NT2/D1 (cell line): ENCODE results near the gene RTN4R.

Experiments
- DNase-seq: peaks from one replicate; pipeline ENCODE4 v3.0.0-alpha.2; 2011; ENCODE audit warnings: low read depth, low spot score
- H3K27me3 ChIP-seq: 2 replicates; pipeline ENCODE4 v1.6.0; 2011; ENCODE audit warnings: mild to moderate bottlenecking; ENCODE audit not compliant: insufficient read length, insufficient read depth
- H3K36me3 ChIP-seq: 2 replicates; pipeline ENCODE4 v1.6.1; 2011; ENCODE audit warnings: mild to moderate bottlenecking, low read length, mixed read lengths; ENCODE audit not compliant: insufficient read depth, insufficient read length
- H3K4me1 ChIP-seq: 2 replicates; pipeline ENCODE4 v1.5.1; 2011; ENCODE audit not compliant: insufficient read depth, insufficient read length
- H3K4me3 ChIP-seq: 2 replicates; pipeline ENCODE4 v1.5.1; 2011; ENCODE audit warnings: low read depth; ENCODE audit not compliant: insufficient read length
- H3K9ac ChIP-seq: 2 replicates; pipeline ENCODE4 v1.6.0; 2011; ENCODE audit warnings: low read depth; ENCODE audit not compliant: insufficient read length
- H3K9me3 ChIP-seq: 2 replicates; pipeline ENCODE4 v1.5.1; 2011; ENCODE audit warnings: mild to moderate bottlenecking, low read length; ENCODE audit not compliant: insufficient read depth
- SUZ12 ChIP-seq: IDR thresholded peaks from 2 replicates; pipeline ENCODE4 v1.6.1; 2011; ENCODE audit not compliant: insufficient read length, insufficient read depth; ENCODE audit errors: extremely low read depth
- YY1 ChIP-seq: IDR thresholded peaks from 2 replicates; pipeline ENCODE4 v1.6.1; 2011; ENCODE audit not compliant: insufficient read length, insufficient read depth
- ZNF274 ChIP-seq: IDR thresholded peaks from 2 replicates; pipeline ENCODE4 v1.6.1; 2011; ENCODE audit warnings: mild to moderate bottlenecking, low read depth, low read length

Gene RTN4R

GRCh38 chr22:20258584-20259326 is 9.4 kb downstream of the RTN4R start:
- H3K4me3 ChIP-seq = no peak overlapping the region
- no peaks in the 10 kb centered on the region for H3K27me3 ChIP-seq
- no peak for TF ChIP-seq SUZ12
- no peak for TF ChIP-seq ZNF274
- no peak for TF ChIP-seq YY1
- no peak for DNase-seq
- no peaks in the 10 kb centered on the region for H3K36me3 ChIP-seq
- no peaks in the 10 kb centered on the region for H3K9me3 ChIP-seq
- no peak overlapping the region for H3K9ac ChIP-seq
- no peaks in the 10 kb centered on the region for H3K4me1 ChIP-seq

DNA sequence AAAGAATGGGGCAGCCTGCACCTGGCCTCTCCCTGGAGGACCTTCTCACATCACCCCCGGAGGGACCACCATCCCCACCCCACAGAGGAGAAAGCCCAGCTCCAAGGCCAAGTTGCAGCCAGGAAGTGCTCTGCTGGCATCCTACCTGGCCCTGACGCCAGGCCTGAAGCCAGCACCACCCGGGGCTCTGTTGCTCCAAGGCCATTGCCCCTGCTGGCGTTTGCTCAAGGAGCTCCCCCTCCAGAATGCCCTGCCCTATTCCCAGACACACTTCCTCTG is 10.2 kb downstream of the RTN4R start:
- no peak overlapping the region for H3K4me3 ChIP-seq
- H3K27me3 ChIP-seq = no peaks in the 10 kb centered on the region
- no peaks in the 10 kb centered on the region for H3K4me1 ChIP-seq
- no peaks in the 10 kb centered on the region for H3K9me3 ChIP-seq
- no peak for TF ChIP-seq YY1
- TF ChIP-seq ZNF274 = no peak
- no peak for TF ChIP-seq SUZ12
- no peak overlapping the region for H3K9ac ChIP-seq
- no peak for DNase-seq
- H3K36me3 ChIP-seq = no peaks in the 10 kb centered on the region

DNA sequence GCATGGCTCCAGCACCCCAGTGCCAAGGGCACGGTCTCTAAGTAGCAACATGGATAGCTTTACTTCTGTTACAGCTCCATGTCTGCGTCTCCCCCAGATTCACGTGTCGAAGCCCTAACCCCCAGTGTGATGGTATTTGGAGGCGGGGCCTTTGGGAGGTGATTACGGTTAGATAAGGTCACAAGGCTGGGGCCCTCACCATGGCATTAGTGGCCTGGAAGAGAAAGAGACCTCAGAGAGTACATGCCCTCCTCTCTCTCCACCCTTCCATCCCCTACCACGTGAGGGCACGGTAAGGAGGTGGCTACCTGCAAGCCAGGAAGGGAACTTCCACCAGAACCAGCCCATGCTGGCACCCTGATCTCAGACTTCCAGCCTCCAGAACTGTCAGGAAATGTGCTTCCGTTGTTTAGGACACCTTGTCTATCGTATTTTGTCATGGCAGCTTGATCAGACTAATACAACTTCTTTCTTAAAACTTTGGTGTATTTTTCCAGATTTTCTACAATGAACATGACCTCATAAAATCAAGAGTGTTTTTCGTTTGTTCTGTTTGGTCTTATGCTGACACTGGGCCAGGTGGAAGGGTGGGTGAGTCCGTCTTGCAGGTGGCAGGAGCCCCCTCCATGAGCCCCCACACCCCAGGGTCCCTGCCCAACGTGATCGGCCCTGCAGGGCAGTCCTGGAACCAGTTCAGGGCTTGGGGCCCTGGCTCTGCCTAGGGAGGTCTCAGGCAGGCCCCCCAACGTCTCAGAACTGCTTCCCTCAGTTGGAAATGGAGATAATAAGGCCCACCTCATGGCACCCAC is 10.7 kb downstream of the RTN4R start:
- Histone ChIP-seq H3K9ac (no peak overlapping the region), H3K27me3 (no peaks in the 10 kb centered on the region), H3K4me3 (no peak overlapping the region), H3K36me3 (no peaks in the 10 kb centered on the region), H3K9me3 (no peaks in the 10 kb centered on the region), H3K4me1 (no peaks in the 10 kb centered on the region)
- no peak for DNase-seq
- no peak for TF ChIP-seq ZNF274
- TF ChIP-seq SUZ12 = no peak

- no peak for DNase-seq
- Histone ChIP-seq H3K9ac (no peak overlapping the region), H3K4me3 (no peak overlapping the region), H3K36me3 (no peaks in the 10 kb centered on the region), H3K9me3 (no peaks in the 10 kb centered on the region), H3K27me3 (no peaks in the 10 kb centered on the region), H3K4me1 (no peaks in the 10 kb centered on the region)
- no peak for TF ChIP-seq SUZ12
- TF ChIP-seq ZNF274 = no peak
- no peak for TF ChIP-seq YY1
Measured at GRCh38 chr22:20256551-20257211, 11.4 kb downstream of the RTN4R start.

DNA sequence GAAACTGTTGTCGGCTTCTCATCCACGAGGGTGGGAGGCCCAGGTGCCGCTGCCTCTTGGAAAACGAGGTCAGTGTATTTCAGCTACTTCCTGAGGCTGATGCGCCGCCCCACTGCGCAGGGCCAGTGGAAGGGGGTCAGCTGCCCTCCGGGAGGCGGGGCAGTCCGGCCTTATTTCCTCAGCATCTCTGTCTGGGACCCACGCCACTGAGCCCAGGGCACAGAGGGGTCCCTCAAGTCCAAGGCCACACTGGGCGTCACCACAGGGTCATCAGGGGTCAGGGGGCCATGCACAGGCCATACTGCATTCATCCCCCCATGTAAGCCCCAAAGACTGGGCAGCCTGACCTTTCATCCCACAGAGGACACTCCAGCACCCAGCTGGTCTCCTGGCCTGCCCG is 12.1 kb downstream of the RTN4R start:
- no peaks in the 10 kb centered on the region for H3K36me3 ChIP-seq
- no peaks in the 10 kb centered on the region for H3K27me3 ChIP-seq
- H3K4me3 ChIP-seq = no peak overlapping the region
- TF ChIP-seq YY1 = no peak
- no peak for TF ChIP-seq SUZ12
- no peak for TF ChIP-seq ZNF274
- no peaks in the 10 kb centered on the region for H3K9me3 ChIP-seq
- H3K9ac ChIP-seq = no peak overlapping the region
- no peaks in the 10 kb centered on the region for H3K4me1 ChIP-seq
- DNase-seq = no peak

GRCh38 chr22:20254975-20255946 is 12.9 kb downstream of the RTN4R start:
- no peak for DNase-seq
- Histone ChIP-seq H3K9me3 (no peaks in the 10 kb centered on the region), H3K4me1 (no peaks in the 10 kb centered on the region), H3K4me3 (no peak overlapping the region), H3K36me3 (no peaks in the 10 kb centered on the region), H3K9ac (no peak overlapping the region), H3K27me3 (no peaks in the 10 kb centered on the region)
- no peak for TF ChIP-seq SUZ12
- no peak for TF ChIP-seq ZNF274
- TF ChIP-seq YY1 = no peak
